HG03159 (cell line): ENCODE data around the gene RPS6KL1.

Source experiments
- ATAC-seq: cut with Tn5 transposase; IDR thresholded peaks from one replicate; pipeline ENCODE4 v1.9.1; 2021; ENCODE audit warnings: mild to moderate bottlenecking, moderate library complexity; ENCODE audit not compliant: unreplicated experiment

The RPS6KL1 gene, protein sequence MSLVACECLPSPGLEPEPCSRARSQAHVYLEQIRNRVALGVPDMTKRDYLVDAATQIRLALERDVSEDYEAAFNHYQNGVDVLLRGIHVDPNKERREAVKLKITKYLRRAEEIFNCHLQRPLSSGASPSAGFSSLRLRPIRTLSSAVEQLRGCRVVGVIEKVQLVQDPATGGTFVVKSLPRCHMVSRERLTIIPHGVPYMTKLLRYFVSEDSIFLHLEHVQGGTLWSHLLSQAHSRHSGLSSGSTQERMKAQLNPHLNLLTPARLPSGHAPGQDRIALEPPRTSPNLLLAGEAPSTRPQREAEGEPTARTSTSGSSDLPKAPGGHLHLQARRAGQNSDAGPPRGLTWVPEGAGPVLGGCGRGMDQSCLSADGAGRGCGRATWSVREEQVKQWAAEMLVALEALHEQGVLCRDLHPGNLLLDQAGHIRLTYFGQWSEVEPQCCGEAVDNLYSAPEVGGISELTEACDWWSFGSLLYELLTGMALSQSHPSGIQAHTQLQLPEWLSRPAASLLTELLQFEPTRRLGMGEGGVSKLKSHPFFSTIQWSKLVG

DNA sequence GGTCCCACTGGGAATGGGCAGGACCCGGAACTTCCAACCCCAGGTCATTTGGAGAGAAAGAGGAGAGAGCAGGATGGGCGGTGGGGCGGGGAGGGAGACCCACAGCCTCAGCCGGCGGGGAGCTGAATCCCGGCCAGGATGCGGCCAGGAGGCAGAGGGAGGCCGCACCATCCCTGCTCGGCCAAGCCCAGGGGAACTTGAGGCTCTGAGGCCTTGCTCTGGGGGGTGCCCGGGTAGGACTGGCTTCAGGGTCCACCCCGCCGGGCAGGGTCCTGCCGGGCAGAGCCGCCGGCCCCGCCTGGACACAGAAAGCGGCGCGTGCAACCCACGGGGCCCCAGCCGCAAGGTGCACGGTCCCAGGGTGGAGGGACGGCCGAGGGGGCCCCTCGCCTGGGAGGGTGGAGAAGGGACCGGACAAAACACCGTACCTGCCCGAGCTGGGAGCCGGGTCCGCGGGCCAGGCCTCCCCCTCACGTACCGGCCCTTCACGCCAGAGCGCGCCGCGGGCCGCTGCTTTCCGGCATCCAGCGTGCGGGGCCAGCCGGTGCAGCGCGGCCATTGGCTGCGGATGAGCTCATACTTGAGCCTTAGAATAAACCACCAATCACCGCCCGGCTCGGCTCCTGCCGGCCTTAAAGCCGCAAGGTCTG is at the start of gene RPS6KL1:
TSS of gene RPS6KL1 (minus strand) at position 509 of the 650 bp plus-strand sequence. CDS start 1,719 bp downstream, outside the sequence.
- peak; percentile 88 for ATAC-seq

DNA sequence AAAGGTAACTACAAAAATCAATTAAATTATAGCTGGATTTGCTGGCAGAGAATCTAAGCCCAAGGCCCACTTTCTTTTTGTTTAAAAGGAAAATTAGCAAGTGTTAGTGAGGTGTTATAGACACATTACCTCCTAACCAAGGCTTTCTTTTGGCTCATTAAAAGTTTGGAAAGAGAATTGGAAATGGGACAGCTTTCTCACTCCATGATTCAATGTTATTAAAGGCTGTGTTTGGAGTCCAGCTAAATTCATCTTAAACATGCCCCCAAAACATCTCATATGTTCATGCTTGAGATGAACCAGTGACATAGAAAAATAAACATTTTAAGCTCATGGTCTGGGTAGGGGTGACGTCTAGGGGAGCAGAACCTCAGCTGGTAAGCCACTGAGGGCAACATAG is 45.8 kb upstream of the RPS6KL1 start:
- no peak for ATAC-seq

DNA sequence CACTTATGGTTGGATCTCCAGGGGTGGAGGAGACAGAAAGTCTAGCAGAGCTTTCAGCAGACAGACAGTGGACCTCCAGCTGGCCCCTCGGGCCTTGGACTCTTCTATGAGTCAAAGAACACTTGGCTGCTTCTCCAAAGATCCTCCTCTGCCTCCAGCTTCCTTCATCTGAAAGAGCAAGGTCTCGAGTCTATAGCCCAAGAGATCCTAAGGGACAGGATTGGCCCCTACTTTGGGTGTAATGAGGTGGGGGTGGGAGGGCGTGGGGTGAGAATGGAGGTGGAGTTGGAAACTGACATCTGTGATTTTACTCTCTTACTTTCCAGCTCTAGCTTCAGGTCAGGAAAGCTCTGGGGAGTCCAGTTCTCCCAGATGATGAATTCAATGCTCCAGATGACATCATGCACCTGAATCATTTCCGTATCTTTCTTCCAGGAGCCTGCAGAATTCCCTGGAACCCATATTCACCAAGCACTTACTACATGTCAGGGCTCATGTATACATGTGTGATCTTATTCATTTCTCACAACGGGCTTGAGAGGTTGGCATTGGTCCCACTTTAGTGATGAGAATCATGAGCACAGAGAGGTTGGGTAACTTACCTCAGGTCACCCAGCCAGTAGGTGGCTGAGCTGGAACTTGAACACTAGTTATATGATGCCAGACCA is 42.6 kb upstream of the RPS6KL1 start:
- ATAC-seq = no peak

DNA sequence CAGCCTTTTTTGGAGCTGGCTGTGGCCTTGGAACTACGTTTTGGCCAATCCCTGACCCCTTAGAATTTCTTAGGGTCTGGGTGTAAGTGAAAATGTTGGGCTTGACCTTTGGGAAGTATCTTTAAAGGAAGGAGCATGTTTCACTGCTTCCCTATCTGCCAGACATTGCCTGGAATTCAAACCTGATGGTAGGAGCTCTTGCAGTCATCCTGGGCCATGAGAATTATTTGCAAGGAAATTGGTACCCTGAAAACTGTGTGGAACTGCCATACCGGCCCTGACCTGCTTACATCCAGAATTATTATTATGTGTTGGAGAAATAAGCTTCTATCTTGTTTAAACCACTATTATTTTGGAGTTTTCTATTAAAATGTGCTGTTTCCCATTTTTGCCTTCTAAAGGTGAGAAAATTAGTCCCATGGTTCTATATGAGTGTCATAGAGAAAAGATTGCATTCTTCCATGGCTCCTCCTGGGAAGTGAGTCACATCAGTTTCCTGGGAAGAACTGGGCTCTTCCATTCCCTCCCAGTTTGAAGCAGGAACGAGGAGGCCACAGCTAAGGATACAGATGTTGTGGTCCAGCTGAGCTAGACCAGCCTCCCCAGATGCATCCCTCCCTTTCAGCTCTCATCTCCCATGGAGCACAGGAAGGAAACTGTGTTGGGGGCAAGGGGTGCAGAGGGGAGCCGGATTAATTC is 41.9 kb upstream of the RPS6KL1 start:
- no peak for ATAC-seq

DNA sequence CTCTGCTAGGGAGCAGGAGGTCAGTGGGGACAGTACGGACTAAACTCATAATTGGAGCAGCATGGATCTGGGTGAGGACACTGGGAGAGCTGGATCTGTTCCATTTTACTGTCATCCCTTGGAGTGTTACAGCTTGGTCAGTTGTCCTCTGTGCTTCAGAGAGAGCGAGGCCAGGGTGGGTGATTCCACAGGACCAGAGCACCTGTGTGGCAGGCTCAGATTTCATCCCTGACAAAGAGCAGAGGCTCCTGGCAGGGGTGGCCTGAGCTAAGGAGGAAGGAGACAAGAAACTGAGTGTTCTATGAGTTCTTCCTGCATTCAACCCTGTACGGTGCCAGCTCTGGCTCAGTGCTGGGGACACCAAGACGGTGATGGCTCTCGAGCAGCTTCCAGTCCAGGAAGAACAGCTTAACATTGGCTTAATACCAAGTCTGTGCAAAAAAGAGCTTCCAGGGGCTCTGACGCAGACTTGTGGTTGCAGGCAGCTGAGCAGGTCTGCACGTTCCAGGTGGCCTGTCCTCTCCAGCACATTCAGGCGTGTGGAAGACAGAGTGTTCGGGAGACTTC is 40.7 kb upstream of the RPS6KL1 start:
- no peak for ATAC-seq

DNA sequence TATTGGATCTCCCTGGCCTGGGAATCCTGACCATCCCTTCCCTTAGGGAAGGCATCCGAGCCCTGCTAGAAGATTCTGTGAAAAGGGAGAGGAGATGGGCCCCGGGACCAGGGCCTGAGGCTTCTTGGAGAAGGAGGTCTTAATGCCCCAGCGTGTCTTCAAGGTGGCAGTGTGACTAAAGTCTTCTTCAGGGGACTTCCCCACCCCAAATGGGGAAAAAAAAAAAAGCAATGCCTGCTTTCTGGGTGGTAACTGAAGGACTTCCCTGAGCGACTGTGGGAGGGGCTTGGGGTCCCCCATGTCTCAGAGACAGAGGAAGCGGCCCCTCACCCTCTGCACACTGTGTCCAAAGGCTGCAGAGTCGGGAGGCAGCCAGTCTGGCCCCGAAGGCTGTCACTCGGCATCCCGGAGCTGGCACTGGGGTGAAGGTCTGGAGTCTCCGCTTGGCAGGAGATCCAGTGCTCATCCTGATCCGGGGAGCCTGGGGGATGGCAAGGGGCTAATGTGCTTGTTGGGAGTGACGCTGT is 40.2 kb upstream of the RPS6KL1 start:
- no peak for ATAC-seq

DNA sequence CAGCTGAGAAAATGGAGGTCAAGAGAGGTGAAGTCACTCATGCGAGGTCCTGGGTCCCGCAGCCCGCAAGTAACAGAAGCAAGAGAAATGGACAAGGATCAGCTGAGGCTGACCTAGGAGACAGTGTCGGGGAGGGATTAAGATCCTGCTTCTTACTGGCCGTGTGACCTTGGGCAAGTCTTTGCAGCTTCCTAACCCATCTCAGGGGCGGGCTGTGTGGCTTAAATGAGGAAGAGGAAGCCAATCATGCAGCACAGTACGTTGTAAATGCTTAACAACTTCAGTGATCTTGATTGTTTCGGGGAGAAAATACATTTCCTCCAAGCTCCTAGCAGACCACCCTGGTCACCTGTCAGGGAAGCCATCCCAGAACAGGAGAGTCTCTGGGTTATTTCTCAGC is 39.4 kb upstream of the RPS6KL1 start:
- ATAC-seq = no peak

DNA sequence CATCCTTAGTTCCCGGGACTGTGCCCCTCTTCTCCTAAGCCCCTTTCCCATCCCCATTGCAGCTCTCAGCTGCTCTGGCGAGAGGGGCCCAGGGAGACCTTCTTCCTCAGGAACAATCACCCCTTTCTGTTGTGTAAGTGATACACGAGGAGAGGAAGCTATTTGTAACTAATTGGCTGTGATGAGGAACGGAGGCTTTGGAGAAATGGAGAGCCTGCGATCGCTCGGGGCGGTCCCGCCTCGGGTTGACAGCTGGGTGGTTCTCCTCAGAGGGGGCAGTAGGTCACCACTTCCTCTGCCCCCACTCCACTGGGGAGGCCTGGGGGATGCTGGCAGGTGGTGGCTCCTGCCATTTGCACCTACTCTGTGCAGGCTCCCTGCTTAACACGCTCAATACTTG is 39.0 kb upstream of the RPS6KL1 start:
- ATAC-seq = no peak

DNA sequence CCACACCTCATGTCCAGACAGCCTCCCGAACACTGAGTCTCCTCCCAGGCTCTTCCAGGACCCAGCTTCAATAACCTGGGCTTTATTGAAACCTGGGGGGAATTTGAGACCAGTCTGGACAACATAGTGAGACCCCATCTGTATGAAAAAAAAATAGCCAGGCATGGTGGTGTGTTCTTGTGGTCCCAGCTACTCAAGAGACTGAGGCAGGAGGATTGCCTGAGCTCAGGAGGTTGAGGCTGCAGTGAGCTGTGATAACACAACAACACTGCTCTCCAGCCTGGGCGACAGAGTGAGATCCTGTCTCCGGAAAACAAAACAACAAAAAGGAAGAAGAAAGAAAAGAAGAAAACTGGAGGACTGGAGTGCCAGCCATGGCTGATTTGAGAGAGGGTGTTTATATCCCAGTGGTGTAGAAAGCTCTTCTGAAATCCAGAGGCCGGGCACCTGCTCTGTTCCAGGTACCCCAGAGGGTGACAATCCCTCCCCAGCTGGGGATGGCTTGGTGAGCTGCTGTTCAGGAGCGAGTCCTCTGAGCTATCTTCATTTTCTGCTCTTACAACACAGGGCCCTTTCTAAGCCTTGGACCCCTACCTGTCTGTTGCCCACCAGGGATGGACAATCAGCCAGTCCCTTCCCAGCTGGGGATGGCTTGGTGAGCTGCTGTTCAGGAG is 38.3 kb upstream of the RPS6KL1 start:
- ATAC-seq = no peak

DNA sequence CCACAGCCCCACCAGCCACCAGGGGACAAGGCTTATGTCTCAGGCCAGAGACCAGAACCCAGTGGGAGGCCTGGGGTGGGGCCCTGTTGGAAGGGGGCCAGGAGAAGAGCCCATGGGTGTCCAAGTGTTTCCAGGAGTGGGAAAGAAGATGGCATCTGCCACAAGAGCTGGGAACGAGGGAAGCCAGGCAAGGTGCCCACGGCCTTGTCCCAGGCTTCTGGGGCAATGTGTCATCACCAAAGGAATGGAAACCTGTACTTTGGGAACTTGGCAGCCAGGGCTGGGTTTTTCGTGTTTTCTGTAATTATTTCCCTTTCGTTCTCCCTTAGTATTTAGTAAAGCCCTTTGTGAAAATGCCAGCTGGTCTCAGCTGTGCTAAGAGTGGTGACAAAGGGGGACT is 37.7 kb upstream of the RPS6KL1 start:
- no peak for ATAC-seq

DNA sequence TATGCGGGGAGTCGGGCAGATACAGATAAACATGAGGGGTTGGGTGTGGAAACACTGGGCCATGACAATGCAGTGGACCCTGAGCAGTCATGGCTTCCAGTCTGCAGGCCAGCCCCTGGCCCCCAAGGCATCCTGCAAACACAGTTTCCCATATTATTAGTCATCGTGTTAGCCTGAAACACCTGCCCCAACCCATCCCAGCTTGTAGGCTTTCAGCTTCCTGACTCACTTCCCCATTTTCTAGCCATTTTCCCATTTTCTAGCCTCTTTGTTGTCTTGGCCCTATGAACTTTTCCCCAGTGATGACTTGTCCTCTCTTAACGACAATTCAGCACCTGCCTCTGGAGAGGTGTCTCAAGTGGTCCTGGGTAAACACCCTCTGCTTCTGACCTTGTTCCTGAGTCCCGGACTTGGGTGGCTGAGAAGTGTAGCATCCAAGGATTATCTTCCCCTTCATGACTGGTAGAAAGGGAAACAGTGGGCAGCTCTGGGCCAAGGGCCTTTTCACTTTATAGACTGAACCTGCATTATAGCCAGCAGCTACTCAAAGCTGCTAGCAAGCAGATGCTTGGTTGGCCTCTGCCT is 36.6 kb upstream of the RPS6KL1 start:
- ATAC-seq = no peak

DNA sequence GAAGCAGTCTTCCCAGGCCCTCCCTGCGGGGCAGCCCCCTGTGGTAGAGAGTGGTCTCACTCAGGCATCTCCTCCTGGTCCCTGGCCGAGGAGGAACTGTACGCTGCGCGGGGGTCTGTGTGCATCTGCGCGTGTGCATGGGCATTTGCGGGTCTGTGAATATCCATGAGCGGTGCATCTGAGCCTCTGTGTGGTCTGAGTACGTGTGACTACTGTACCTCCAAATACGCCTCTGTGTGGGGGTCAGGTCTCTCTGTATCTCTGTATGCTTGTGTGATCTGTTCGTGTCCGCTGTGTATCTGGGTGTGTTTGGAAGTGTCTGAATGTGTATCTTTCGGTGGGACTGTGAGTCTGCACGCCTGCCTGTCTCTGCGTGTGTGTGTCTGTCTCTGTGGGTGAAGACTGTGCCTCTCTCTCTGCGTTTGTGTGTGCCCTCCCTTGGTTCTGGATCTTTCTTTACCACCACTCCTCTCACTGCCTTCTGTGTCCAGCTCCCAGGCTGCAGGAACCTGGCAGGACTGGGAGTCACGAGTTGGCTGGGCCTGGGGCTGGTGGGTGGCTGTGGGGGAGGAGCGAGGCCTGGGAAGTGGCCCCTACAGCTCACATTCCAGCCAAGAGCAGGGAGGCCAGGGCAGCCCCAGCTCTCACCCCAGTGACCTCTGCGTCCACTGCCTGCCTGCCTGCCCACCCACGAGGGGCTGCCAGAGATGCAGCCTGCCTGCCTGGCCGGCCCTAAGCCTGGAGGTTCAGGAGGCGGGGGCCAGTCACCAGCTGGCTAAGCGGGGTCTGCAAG is 33.4 kb upstream of the RPS6KL1 start:
- ATAC-seq = no peak

DNA sequence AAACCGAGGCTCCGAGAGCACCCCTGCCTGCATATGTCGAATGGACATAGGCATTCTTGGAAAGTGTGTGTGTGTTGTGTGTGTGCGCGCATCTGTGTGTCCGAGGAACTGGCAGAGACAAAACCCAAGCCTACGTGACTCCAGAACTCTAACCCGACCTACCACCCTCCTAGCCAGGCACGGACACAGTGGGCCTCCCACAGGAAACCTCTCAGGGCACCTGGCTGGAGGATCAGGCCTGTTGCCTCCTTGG is 32.9 kb upstream of the RPS6KL1 start:
- no peak for ATAC-seq

DNA sequence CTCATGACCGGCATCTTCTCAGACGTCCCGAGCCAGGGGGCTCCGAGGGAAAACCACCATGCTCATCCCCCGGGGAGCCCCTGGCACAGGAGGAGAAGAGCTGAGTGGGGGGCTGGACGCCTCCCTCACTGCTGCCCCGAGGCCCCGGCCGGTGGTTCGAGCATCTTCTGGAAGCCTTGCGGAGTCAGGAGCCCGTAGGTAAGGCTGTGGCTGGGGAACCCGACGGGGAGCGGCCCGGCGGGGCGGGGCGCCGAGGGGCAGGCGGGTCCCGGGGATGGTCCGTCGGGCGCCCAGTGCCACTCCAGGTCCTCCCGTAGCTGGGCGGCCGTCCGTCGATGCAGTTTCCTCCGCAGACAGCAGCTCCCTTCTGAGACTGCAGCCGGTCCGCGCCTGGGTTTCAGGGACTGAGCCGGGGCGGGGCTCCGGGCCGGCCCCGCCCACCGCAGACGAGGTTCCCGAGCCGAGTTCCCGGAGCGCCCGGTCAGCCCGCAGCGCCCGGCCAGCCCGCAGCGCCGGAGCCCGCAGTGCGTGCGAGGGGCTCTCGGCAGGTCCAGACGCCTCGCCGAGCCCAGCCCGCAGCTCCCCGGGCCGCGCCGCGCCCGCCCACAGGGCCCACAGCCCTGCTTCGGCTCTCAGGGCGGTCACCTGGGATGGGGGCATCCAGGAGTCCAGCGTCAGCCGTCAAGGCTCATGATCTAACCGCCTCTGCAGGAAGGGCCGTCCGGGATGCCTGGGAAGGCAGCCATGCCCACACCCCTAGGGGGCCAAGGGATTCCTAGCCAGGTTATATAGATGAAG is 32.4 kb upstream of the RPS6KL1 start, which contains the start of gene PGF:
TSS of gene PGF (minus strand) at position 369 of the 798 bp plus-strand sequence. CDS start at position 14, 355 bp downstream.
- no peak for ATAC-seq

DNA sequence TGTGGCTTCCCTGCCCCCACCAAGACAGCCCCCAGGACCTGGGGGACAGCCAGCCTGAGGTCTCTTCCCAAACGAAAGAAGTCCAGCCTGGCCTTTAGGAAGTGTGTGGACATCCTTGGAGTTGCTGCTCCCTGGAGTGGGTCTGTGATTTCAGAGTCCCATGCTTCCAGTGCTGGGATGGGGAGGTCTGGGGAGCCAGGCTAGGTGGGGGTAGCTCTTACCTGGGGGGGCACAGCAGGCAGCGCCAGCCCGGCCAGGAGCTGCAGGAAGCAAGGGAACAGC is 31.8 kb upstream of the RPS6KL1 start:
- no peak for ATAC-seq

DNA sequence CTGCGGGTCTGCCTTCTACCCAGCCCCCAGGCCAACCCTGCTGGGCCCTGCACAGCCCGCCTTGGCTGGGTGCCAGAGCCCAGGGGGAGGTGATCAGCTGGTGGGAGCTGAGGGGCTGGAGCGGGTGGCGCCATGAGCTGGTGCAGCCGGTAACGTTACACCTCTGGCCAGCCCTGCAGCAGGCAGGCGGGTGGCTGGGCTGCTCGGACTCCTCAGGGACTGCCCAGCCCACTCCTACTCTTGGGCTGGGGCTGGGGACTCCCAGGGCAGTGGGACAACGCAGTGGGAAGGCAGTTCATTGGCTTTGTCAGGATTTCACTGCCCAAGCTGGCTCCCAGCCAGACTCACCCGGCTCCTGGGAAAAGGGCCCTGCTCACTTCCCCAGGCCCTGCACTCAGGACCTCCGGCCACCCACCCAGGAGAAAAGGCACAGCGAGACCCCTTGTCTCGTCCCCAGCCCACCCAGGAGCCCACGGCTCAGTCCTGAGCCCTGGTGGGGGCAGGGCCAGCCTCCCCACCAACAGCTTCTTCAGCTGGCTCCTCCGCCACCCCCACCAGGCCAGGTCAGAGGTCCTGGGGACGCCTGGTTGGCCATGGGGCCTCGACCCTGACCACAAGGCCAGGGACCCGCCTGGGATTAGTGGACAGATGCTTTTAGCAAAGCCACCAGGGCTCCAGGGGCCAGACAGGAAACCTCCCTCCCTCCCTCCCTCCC is 31.3 kb upstream of the RPS6KL1 start:
- no peak for ATAC-seq

DNA sequence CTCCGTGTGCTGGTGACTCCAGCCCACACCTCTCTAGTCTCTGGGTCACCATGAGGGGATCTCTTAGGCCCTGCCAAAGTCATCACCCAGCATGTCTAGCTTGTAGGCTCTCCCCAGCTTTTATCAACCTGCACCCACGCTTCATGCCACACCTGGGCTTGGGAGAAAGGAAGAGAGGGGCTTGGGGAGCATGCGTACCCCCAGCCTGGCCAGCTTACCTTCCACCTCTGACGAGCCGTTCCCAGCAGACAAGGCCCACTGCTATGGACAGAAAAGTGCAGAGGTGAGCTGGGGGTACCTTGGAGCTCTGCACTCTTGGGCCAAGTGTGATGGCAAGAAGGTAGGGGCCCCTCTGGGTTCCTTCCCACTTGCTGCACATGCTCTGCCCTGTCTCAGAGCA is 30.6 kb upstream of the RPS6KL1 start:
- no peak for ATAC-seq
